ENCODE measurements around the gene RBM47. TPM values are rescaled to one million over a fixed set of nuclear protein-coding genes. Genes with fewer than 3 reads are reported as not detected.

RBM47 gene
- total and polyA plus RNA-seq, 9 of the 15 experiments (the other 6 are each of a cell fraction or from before 2014, with no cell fraction given), result 1.4 to 6.4 (median 3.3) TPM

DNA sequence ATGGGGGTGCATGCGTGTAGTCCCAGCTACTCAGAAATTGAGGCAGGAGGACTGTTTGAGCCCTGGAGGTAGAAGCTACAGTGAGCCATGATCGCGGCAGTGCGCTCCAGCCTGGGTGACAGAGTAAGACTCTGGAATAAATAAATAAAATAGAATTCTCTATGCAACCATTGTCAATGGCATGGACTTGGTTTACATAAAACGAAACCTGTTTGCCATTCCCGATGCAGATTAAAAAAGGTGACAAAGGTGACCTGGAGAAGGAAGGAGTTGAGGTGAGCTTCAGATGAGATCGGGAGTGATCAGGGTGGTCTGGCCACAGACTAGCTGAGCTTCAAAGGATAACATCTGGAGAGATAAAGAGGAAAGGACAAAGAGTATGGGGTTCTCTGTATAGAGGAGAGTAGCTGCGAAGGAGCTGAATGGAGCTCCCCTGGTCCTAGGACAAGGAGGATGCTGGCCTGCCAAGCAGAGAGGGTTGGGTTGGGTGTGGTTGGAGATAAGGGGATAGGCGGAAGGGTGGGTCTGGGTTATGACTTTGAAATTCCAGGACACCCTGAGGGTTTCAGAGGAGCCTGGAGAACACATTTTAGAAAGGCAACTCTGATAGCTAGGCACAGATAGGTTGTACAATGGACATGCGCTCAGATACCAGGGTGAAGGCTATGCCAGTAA is 98.6 kb downstream of the RBM47 start (continued):
- no peak for TF ChIP-seq XRCC4 (IDR thresholded peaks at IDR 0.05; ENCODE audit: extremely low read depth, insufficient read depth, insufficient read length)
- peak; percentile 85 for TF ChIP-seq ZEB2 (IDR thresholded peaks at IDR 0.05)
- TF ChIP-seq, protein P1, sequence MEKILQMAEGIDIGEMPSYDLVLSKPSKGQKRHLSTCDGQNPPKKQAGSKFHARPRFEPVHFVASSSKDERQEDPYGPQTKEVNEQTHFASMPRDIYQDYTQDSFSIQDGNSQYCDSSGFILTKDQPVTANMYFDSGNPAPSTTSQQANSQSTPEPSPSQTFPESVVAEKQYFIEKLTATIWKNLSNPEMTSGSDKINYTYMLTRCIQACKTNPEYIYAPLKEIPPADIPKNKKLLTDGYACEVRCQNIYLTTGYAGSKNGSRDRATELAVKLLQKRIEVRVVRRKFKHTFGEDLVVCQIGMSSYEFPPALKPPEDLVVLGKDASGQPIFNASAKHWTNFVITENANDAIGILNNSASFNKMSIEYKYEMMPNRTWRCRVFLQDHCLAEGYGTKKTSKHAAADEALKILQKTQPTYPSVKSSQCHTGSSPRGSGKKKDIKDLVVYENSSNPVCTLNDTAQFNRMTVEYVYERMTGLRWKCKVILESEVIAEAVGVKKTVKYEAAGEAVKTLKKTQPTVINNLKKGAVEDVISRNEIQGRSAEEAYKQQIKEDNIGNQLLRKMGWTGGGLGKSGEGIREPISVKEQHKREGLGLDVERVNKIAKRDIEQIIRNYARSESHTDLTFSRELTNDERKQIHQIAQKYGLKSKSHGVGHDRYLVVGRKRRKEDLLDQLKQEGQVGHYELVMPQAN (IDR thresholded peaks at IDR 0.05; ENCODE audit: borderline replicate concordance), result no peak
- TF ChIP-seq NR1H2 (CRISPR knock-in tag; IDR thresholded peaks at IDR 0.05), result no peak
- no peak for TF ChIP-seq MEF2D (tag; conservative IDR thresholded peaks at IDR 0.05; ENCODE audit: low read depth)
- TF ChIP-seq, protein P2, sequence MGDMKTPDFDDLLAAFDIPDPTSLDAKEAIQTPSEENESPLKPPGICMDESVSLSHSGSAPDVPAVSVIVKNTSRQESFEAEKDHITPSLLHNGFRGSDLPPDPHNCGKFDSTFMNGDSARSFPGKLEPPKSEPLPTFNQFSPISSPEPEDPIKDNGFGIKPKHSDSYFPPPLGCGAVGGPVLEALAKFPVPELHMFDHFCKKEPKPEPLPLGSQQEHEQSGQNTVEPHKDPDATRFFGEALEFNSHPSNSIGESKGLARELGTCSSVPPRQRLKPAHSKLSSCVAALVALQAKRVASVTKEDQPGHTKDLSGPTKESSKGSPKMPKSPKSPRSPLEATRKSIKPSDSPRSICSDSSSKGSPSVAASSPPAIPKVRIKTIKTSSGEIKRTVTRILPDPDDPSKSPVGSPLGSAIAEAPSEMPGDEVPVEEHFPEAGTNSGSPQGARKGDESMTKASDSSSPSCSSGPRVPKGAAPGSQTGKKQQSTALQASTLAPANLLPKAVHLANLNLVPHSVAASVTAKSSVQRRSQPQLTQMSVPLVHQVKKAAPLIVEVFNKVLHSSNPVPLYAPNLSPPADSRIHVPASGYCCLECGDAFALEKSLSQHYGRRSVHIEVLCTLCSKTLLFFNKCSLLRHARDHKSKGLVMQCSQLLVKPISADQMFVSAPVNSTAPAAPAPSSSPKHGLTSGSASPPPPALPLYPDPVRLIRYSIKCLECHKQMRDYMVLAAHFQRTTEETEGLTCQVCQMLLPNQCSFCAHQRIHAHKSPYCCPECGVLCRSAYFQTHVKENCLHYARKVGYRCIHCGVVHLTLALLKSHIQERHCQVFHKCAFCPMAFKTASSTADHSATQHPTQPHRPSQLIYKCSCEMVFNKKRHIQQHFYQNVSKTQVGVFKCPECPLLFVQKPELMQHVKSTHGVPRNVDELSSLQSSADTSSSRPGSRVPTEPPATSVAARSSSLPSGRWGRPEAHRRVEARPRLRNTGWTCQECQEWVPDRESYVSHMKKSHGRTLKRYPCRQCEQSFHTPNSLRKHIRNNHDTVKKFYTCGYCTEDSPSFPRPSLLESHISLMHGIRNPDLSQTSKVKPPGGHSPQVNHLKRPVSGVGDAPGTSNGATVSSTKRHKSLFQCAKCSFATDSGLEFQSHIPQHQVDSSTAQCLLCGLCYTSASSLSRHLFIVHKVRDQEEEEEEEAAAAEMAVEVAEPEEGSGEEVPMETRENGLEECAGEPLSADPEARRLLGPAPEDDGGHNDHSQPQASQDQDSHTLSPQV (IDR thresholded peaks at IDR 0.05), result 0 out of 2 replicates have a peak, but pooled peaks have one; percentile 35
- TF ChIP-seq, protein P3, sequence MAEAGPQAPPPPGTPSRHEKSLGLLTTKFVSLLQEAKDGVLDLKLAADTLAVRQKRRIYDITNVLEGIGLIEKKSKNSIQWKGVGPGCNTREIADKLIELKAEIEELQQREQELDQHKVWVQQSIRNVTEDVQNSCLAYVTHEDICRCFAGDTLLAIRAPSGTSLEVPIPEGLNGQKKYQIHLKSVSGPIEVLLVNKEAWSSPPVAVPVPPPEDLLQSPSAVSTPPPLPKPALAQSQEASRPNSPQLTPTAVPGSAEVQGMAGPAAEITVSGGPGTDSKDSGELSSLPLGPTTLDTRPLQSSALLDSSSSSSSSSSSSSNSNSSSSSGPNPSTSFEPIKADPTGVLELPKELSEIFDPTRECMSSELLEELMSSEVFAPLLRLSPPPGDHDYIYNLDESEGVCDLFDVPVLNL (CRISPR knock-in tag; IDR thresholded peaks at IDR 0.05; ENCODE audit: low read depth), result no peak
- TF ChIP-seq, protein P4, sequence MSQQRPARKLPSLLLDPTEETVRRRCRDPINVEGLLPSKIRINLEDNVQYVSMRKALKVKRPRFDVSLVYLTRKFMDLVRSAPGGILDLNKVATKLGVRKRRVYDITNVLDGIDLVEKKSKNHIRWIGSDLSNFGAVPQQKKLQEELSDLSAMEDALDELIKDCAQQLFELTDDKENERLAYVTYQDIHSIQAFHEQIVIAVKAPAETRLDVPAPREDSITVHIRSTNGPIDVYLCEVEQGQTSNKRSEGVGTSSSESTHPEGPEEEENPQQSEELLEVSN (IDR thresholded peaks at IDR 0.05; ENCODE audit: borderline replicate concordance in 1 of 2, extremely low read depth in 1 of 2, insufficient read depth in 1 of 2, insufficient read length in 1 of 2, low read depth in 1 of 2, low read length in 1 of 2, poor library complexity in 1 of 2, severe bottlenecking in 1 of 2), result no peak
- TF ChIP-seq, protein P5, sequence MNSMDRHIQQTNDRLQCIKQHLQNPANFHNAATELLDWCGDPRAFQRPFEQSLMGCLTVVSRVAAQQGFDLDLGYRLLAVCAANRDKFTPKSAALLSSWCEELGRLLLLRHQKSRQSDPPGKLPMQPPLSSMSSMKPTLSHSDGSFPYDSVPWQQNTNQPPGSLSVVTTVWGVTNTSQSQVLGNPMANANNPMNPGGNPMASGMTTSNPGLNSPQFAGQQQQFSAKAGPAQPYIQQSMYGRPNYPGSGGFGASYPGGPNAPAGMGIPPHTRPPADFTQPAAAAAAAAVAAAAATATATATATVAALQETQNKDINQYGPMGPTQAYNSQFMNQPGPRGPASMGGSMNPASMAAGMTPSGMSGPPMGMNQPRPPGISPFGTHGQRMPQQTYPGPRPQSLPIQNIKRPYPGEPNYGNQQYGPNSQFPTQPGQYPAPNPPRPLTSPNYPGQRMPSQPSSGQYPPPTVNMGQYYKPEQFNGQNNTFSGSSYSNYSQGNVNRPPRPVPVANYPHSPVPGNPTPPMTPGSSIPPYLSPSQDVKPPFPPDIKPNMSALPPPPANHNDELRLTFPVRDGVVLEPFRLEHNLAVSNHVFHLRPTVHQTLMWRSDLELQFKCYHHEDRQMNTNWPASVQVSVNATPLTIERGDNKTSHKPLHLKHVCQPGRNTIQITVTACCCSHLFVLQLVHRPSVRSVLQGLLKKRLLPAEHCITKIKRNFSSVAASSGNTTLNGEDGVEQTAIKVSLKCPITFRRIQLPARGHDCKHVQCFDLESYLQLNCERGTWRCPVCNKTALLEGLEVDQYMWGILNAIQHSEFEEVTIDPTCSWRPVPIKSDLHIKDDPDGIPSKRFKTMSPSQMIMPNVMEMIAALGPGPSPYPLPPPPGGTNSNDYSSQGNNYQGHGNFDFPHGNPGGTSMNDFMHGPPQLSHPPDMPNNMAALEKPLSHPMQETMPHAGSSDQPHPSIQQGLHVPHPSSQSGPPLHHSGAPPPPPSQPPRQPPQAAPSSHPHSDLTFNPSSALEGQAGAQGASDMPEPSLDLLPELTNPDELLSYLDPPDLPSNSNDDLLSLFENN (IDR thresholded peaks at IDR 0.05; ENCODE audit: low read depth in 2 of 2, low read length in 2 of 2), result 0 out of 4 replicates have a peak, but pooled peaks of 1 of the 2 experiments have one; percentile 20
- no peak for TF ChIP-seq NR4A1 (CRISPR knock-in tag; IDR thresholded peaks at IDR 0.05)
- no peak for TF ChIP-seq NR4A1 (tag; IDR thresholded peaks at IDR 0.05)
- 0 out of 2 replicates have a peak, but pooled peaks have one; percentile 14 for TF ChIP-seq HLTF (IDR thresholded peaks at IDR 0.05)
- 0 out of 2 replicates have a peak, but pooled peaks have one; percentile 13 for TF ChIP-seq C11orf30 (IDR thresholded peaks at IDR 0.05; ENCODE audit: low read depth)
